ENCODE data around the gene THAP11.

DNA sequence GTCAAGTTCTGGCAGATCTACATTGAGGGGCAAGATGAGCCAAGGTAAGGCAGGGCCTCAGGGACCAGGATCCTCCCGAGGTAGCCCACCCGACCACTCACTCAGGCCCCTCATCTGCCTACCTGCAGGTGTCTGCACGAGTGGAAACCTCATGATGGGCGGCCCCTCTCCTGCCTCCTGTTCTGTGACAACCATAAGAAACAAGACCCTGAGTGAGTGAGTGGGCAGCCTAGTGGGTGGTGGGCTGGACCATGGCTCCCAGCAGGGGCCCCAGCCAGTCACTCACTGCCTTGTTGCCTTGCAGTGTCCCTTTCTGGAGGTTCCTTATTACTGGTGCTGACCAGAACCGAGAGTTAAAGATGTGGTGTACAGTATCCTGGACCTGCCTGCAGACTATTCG is 36.1 kb downstream of the THAP11 start:
- TF ChIP-seq, protein P1, sequence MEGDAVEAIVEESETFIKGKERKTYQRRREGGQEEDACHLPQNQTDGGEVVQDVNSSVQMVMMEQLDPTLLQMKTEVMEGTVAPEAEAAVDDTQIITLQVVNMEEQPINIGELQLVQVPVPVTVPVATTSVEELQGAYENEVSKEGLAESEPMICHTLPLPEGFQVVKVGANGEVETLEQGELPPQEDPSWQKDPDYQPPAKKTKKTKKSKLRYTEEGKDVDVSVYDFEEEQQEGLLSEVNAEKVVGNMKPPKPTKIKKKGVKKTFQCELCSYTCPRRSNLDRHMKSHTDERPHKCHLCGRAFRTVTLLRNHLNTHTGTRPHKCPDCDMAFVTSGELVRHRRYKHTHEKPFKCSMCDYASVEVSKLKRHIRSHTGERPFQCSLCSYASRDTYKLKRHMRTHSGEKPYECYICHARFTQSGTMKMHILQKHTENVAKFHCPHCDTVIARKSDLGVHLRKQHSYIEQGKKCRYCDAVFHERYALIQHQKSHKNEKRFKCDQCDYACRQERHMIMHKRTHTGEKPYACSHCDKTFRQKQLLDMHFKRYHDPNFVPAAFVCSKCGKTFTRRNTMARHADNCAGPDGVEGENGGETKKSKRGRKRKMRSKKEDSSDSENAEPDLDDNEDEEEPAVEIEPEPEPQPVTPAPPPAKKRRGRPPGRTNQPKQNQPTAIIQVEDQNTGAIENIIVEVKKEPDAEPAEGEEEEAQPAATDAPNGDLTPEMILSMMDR (IDR thresholded peaks at IDR 0.05 in 8 of 11, conservative IDR thresholded peaks at IDR 0.05 in 3 of 11): no peak
- no peak for TF ChIP-seq POLR2A (IDR thresholded peaks at IDR 0.05)

Data from spleen (tissue), 7 donors.